Astrocyte of the spinal cord (primary cell): ENCODE data around the gene CYP3A5.
"Not testable (repeated sequence)": the region's sequence is repeated elsewhere in the genome, so short reads cannot be mapped to it uniquely, and the experiment has no call there.

Source experiments
- DNase-seq: peaks from one replicate; pipeline ENCODE4 v3.0.0; 2011; ENCODE audit warnings: low read depth, low spot score
- H3K4me3 ChIP-seq: 2 replicates; pipeline ENCODE4 v1.5.1; 2011; ENCODE audit warnings: low read depth, mild to moderate bottlenecking, low read length, moderate library complexity
- CTCF ChIP-seq: IDR thresholded peaks from 2 replicates; pipeline ENCODE4 v1.5.1; 2012; ENCODE audit warnings: low read depth, mild to moderate bottlenecking, low read length, inconsistent platforms
- in situ Hi-C: cut with HindIII; loops from 2 replicates; pipeline ENCODE4 v1.10.0; 2017; ENCODE audit warnings: low sequenced_read_pairs

Gene CYP3A5

GRCh38 chr7:99679400-99680191, at the start of gene CYP3A5:
CYP3A5 (minus strand) TSS chr7:99679996; CDS start chr7:99679896, 100 bp downstream.
- no peak for DNase-seq
- H3K4me3 ChIP-seq = no peak within 1 kb of the TSS
- no peak for TF ChIP-seq CTCF
- in situ Hi-C loops = no loop called here

GRCh38 chr7:99728615-99729014, 48.8 kb upstream of the CYP3A5 start:
- DNase-seq = no peak
- in situ Hi-C loops = no loop called here
- H3K4me3 ChIP-seq = no peak overlapping the region
- no peak for TF ChIP-seq CTCF

GRCh38 chr7:99723201-99723600, 43.4 kb upstream of the CYP3A5 start:
- H3K4me3 ChIP-seq, in situ Hi-C loops, DNase-seq: not testable (repeated sequence)

GRCh38 chr7:99720800-99721595, 41.2 kb upstream of the CYP3A5 start:
- TF ChIP-seq CTCF = no peak
- no peak for DNase-seq
- in situ Hi-C loops = no loop called here
- H3K4me3 ChIP-seq = no peak overlapping the region

- DNase-seq = no peak
- no peak overlapping the region for H3K4me3 ChIP-seq
- in situ Hi-C loops = no loop called here
- no peak for TF ChIP-seq CTCF
Observed at GRCh38 chr7:99719996-99720769, 40.4 kb upstream of the CYP3A5 start.

- TF ChIP-seq CTCF = no peak
- H3K4me3 ChIP-seq = no peak overlapping the region
- in situ Hi-C loops = no loop called here
- DNase-seq = no peak
Observed at GRCh38 chr7:99713995-99714570, 34.3 kb upstream of the CYP3A5 start.
